Amniotic stem cell (primary cell): Measurements from ENCODE around the gene C7orf57.

ENCODE experiments used
- DNase-seq: peaks from one replicate; lab custom pipeline; 2025; lab: John Stamatoyannopoulos, UW

C7orf57 gene

GRCh38 chr7:48109848-48110663, 74.7 kb downstream of the C7orf57 start:
- DNase-seq = no peak

GRCh38 chr7:48110868-48111267, 75.5 kb downstream of the C7orf57 start:
- DNase-seq = no peak
